Smooth muscle cell (in vitro differentiated cells): ENCODE data around the gene RRP9. TPM values are rescaled to one million over a fixed set of nuclear protein-coding genes. Genes with fewer than 3 reads are reported as not detected.

ENCODE experiments used
- DNase-seq: peaks from one replicate; lab custom pipeline; 2025; ENCODE audit not compliant: unreplicated experiment; lab: John Stamatoyannopoulos, UW
- H2AFZ ChIP-seq: fragments of 200-600 bp; sonication (generic); 2 replicates; pipeline ENCODE4 v1.6.0; 2016; ENCODE audit warnings: antibody characterized with exemption, low read depth, mild to moderate bottlenecking
- H3F3A ChIP-seq: fragments of 200-600 bp; sonication (generic); 2 replicates; pipeline ENCODE4 v1.6.0; 2017; ENCODE audit warnings: antibody characterized with exemption, low read depth
- H3K27ac ChIP-seq: fragments of 200-600 bp; sonication (generic); 2 replicates; pipeline ENCODE4 v1.5.1; 2016; ENCODE audit warnings: low read depth, mild to moderate bottlenecking
- H3K27me3 ChIP-seq: fragments of 200-600 bp; sonication (generic); 2 replicates; pipeline ENCODE4 v1.6.1; 2016; ENCODE audit warnings: low read depth, mild to moderate bottlenecking
- H3K36me3 ChIP-seq: fragments of 200-600 bp; sonication (generic); 2 replicates; pipeline ENCODE4 v1.5.1; 2016; ENCODE audit warnings: low read depth
- H3K4me1 ChIP-seq: fragments of 200-600 bp; sonication (generic); 2 replicates; pipeline ENCODE4 v1.5.1; 2016; ENCODE audit warnings: low read depth
- H3K4me2 ChIP-seq: fragments of 200-600 bp; sonication (generic); 2 replicates; pipeline ENCODE4 v1.6.0; 2016; ENCODE audit warnings: mild to moderate bottlenecking
- H3K4me3 ChIP-seq: fragments of 200-600 bp; sonication (generic); 2 replicates; pipeline ENCODE4 v1.5.1; 2016; ENCODE audit warnings: mild to moderate bottlenecking
- H3K79me2 ChIP-seq: fragments of 200-600 bp; sonication (generic); 2 replicates; pipeline ENCODE4 v1.6.0; 2016; ENCODE audit warnings: low read depth, mild to moderate bottlenecking
- H3K9ac ChIP-seq: fragments of 200-600 bp; sonication (generic); 2 replicates; pipeline ENCODE4 v1.6.0; 2016; ENCODE audit warnings: low read depth
- H3K9me3 ChIP-seq: fragments of 200-600 bp; sonication (generic); replicated peaks from 2 replicates; pipeline ENCODE4 v1.5.1; 2016; ENCODE audit warnings: low read depth
- H4K20me1 ChIP-seq: fragments of 200-600 bp; sonication (generic); 2 replicates; pipeline ENCODE4 v1.6.0; 2016; ENCODE audit warnings: low read depth
- CTCF ChIP-seq: fragments of 200-600 bp; sonication (generic); IDR thresholded peaks from 2 replicates; pipeline ENCODE4 v1.5.1; 2017; ENCODE audit warnings: borderline replicate concordance, mild to moderate bottlenecking, antibody characterized with exemption; ENCODE audit not compliant: insufficient read depth, poor library complexity, severe bottlenecking
- WGBS: methylation state at CpG from one replicate; pipeline ENCODE4 v1.1.7; 2016; ENCODE audit warnings: low lambda C conversion rate; 5-methylcytosine and 5-hydroxymethylcytosine counted together
- polyA plus RNA-seq: library from polyadenylated mRNA; unstranded; fragments of >200 nt; fragmentation: Nextera tagmentation; extraction: Ambion mirVana; gene quantifications from 2 replicates; pipeline ENCODE4 v1.2.1, GENCODE V29; 2016
- total RNA-seq: library from RNA; depleted of rRNA; stranded (reverse); fragments of >200 nt; gene quantifications from 2 replicates; pipeline ENCODE4 v1.2.3, GENCODE V29; 2014

Gene RRP9
- total and polyA plus RNA-seq, 2 experiments from 2014 or later = 13.1 to 23.9 TPM

- TF ChIP-seq CTCF = no peak
- no peaks in the 10 kb centered on the region for H3K4me1 ChIP-seq
- no peak overlapping the region for H3K9ac ChIP-seq
- WGBS = 90% methylated on average over 15 of the region's 15 CpGs
- no peak overlapping the region for H3K4me2 ChIP-seq
- H3K27me3 ChIP-seq = no peaks in the 10 kb centered on the region
- H3K36me3 ChIP-seq = no peaks in the 10 kb centered on the region
- H3K79me2 ChIP-seq = no peaks in the 10 kb centered on the region
- no peak overlapping the region for H2AFZ ChIP-seq
- H3K27ac ChIP-seq = no peak overlapping the region
- no peaks in the 10 kb centered on the region for H3K9me3 ChIP-seq
- DNase-seq = no peak
- H3F3A ChIP-seq = no peaks in the 10 kb centered on the region
- H3K4me3 ChIP-seq = no peak overlapping the region
- H4K20me1 ChIP-seq = no peaks in the 10 kb centered on the region
Observed at GRCh38 chr3:51897391-51897790, 44.3 kb downstream of the RRP9 start.

GRCh38 chr3:51896607-51897305 is 44.9 kb downstream of the RRP9 start:
- Histone ChIP-seq H3F3A (no peaks in the 10 kb centered on the region), H3K4me1 (no peaks in the 10 kb centered on the region), H3K36me3 (no peaks in the 10 kb centered on the region), H4K20me1 (no peaks in the 10 kb centered on the region), H3K9me3 (no peaks in the 10 kb centered on the region), H2AFZ (no peak overlapping the region), H3K27me3 (no peaks in the 10 kb centered on the region), H3K79me2 (no peaks in the 10 kb centered on the region), H3K4me2 (no peak overlapping the region), H3K27ac (no peak overlapping the region), H3K4me3 (no peak overlapping the region), H3K9ac (no peak overlapping the region)
- no peak for TF ChIP-seq CTCF
- no peak for DNase-seq
- WGBS = 98% methylated on average over 10 of the region's 10 CpGs

- Histone ChIP-seq H3K4me3 (no peak overlapping the region), H3K36me3 (no peaks in the 10 kb centered on the region), H4K20me1 (no peaks in the 10 kb centered on the region), H3F3A (no peaks in the 10 kb centered on the region), H2AFZ (no peak overlapping the region), H3K27me3 (no peaks in the 10 kb centered on the region), H3K27ac (no peak overlapping the region), H3K9me3 (no peaks in the 10 kb centered on the region), H3K9ac (no peak overlapping the region), H3K4me1 (no peaks in the 10 kb centered on the region), H3K4me2 (no peak overlapping the region), H3K79me2 (no peaks in the 10 kb centered on the region)
- WGBS = 97% methylated on average over 16 of the region's 16 CpGs
- no peak for DNase-seq
- TF ChIP-seq CTCF = no peak
Observed at GRCh38 chr3:51894939-51895338, 46.8 kb downstream of the RRP9 start.

GRCh38 chr3:51894391-51894790 is 47.3 kb downstream of the RRP9 start:
- Histone ChIP-seq H3K4me2 (no peak overlapping the region), H3K79me2 (no peaks in the 10 kb centered on the region), H2AFZ (no peak overlapping the region), H3K9ac (no peak overlapping the region), H3K4me1 (no peaks in the 10 kb centered on the region), H3K27me3 (no peaks in the 10 kb centered on the region), H3K36me3 (no peaks in the 10 kb centered on the region), H3F3A (no peaks in the 10 kb centered on the region), H3K9me3 (no peaks in the 10 kb centered on the region), H3K27ac (no peak overlapping the region), H3K4me3 (no peak overlapping the region), H4K20me1 (no peaks in the 10 kb centered on the region)
- no peak for TF ChIP-seq CTCF
- DNase-seq = no peak
- 83% methylated on average over 4 of the region's 4 CpGs for WGBS
